ENCODE measurements around the gene CPNE8.

GRCh38 chr12:38720661-38721060, 184.7 kb downstream of the CPNE8 start:
- TF ChIP-seq POLR2AphosphoS5 (IDR thresholded peaks at IDR 0.05; ENCODE audit: low read depth, low read length): no peak
- no peak for TF ChIP-seq REST (IDR thresholded peaks at IDR 0.05; ENCODE audit: insufficient read depth in 1 of 2, low read depth in 2 of 2, low read length in 2 of 2)
- TF ChIP-seq TAF1 (IDR thresholded peaks at IDR 0.05; ENCODE audit: borderline replicate concordance, insufficient read depth, low read length): no peak
- no peak for TF ChIP-seq SIN3A (IDR thresholded peaks at IDR 0.05; ENCODE audit: borderline replicate concordance, insufficient read depth, low read length)

All from PFSK-1 (cell line).